ENCODE results near the gene PTCHD4. TPM values are rescaled to one million over a fixed set of nuclear protein-coding genes. Genes with fewer than 3 reads are reported as not detected.

PTCHD4 gene
- total and polyA plus RNA-seq, 10 donors: 0.02 to 0.33 (median 0.23) TPM; not detected in 6

GRCh38 chr6:48116699-48117645, 6.0 kb upstream of the PTCHD4 start:
- no peak for DNase-seq
- TF ChIP-seq POLR2AphosphoS5 (IDR thresholded peaks at IDR 0.05) (no peak), POLR2A (IDR thresholded peaks at IDR 0.05) (no peak)
- TF ChIP-seq, protein P1, sequence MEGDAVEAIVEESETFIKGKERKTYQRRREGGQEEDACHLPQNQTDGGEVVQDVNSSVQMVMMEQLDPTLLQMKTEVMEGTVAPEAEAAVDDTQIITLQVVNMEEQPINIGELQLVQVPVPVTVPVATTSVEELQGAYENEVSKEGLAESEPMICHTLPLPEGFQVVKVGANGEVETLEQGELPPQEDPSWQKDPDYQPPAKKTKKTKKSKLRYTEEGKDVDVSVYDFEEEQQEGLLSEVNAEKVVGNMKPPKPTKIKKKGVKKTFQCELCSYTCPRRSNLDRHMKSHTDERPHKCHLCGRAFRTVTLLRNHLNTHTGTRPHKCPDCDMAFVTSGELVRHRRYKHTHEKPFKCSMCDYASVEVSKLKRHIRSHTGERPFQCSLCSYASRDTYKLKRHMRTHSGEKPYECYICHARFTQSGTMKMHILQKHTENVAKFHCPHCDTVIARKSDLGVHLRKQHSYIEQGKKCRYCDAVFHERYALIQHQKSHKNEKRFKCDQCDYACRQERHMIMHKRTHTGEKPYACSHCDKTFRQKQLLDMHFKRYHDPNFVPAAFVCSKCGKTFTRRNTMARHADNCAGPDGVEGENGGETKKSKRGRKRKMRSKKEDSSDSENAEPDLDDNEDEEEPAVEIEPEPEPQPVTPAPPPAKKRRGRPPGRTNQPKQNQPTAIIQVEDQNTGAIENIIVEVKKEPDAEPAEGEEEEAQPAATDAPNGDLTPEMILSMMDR (IDR thresholded peaks at IDR 0.05 in 8 of 11, conservative IDR thresholded peaks at IDR 0.05 in 3 of 11): no peak
- Histone ChIP-seq H3K9me3 (no peaks in the 10 kb centered on the region), H3K36me3 (no peaks in the 10 kb centered on the region), H3K27ac (no peak overlapping the region), H3K4me1 (no peaks in the 10 kb centered on the region), H3K4me3 (no peak overlapping the region), H3K27me3 (replicated peaks in 1 of 7) (no peaks in the 10 kb centered on the region)
- intact Hi-C loops (cut with DNase I; ENCODE audit: low total_unique reads): no loop called here
- 79 to 87% (median 86%) methylated on average over 3 of the region's 3 CpGs for WGBS, 5 donors

DNA sequence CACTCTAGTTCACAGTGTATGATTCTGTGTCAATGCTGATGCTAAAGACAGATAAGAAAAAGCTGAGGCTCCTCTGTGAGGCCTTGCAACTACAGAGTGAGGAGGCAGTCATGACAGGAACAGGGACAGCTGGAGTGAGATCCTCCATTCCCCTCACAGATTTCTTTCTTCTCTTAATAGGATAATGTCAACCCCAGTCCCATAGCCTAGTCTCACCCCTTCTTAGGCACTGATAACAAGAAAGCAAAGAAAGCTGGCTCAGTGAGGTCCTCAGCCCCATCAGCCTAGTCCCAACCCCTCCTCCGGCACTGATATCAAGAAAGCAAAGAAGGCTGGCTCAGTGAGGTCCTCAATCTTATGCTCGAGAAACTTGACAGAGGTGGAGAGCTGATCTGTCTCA, 2.1 kb upstream of the PTCHD4 start:
- intact Hi-C loops (cut with DNase I; ENCODE audit: low total_unique reads): no loop called here
- no peak for DNase-seq
- no peak for TF ChIP-seq POLR2AphosphoS5 (IDR thresholded peaks at IDR 0.05)
- TF ChIP-seq, protein P1 (IDR thresholded peaks at IDR 0.05 in 8 of 11, conservative IDR thresholded peaks at IDR 0.05 in 3 of 11): no peak
- TF ChIP-seq POLR2A (IDR thresholded peaks at IDR 0.05): no peak
- H3K4me3 ChIP-seq: no peak overlapping the region
- H3K27me3 ChIP-seq (replicated peaks in 1 of 7): no peaks in the 10 kb centered on the region
- no peaks in the 10 kb centered on the region for H3K4me1 ChIP-seq
- H3K9me3 ChIP-seq: no peaks in the 10 kb centered on the region
- 88 to 98% (median 93%) methylated on average over 2 of the region's 2 CpGs for WGBS, 5 donors
- H3K27ac ChIP-seq: no peak overlapping the region
- H3K36me3 ChIP-seq: no peaks in the 10 kb centered on the region

GRCh38 chr6:48111575-48111974, 578 bp upstream of the PTCHD4 start:
- H3K9me3 ChIP-seq: peaks cover 0 to 2% (median 0%) of the 10 kb centered on the region in 8 donors
- H3K4me3 ChIP-seq: no peak overlapping the region
- no peaks in the 10 kb centered on the region for H3K4me1 ChIP-seq
- WGBS, 5 donors: 70 to 93% (median 79%) methylated on average over 1 of the region's 1 CpG
- H3K36me3 ChIP-seq: no peaks in the 10 kb centered on the region
- H3K27me3 ChIP-seq (replicated peaks in 1 of 7): no peaks in the 10 kb centered on the region
- no peak for DNase-seq
- intact Hi-C loops (cut with DNase I; ENCODE audit: low total_unique reads): no loop called here
- no peak overlapping the region for H3K27ac ChIP-seq
- TF ChIP-seq POLR2AphosphoS5 (IDR thresholded peaks at IDR 0.05) (no peak), POLR2A (IDR thresholded peaks at IDR 0.05) (no peak)
- TF ChIP-seq, protein P1 (IDR thresholded peaks at IDR 0.05 in 8 of 11, conservative IDR thresholded peaks at IDR 0.05 in 3 of 11): no peak

GRCh38 chr6:48110436-48111142, 408 bp downstream of the PTCHD4 start:
- Histone ChIP-seq H3K36me3 (no peaks in the 10 kb centered on the region), H3K27ac (no peak overlapping the region), H3K9me3 (peaks cover 0 to 4% (median 0%) of the 10 kb centered on the region in 8 donors), H3K4me1 (no peaks in the 10 kb centered on the region), H3K27me3 (replicated peaks in 1 of 7) (no peaks in the 10 kb centered on the region), H3K4me3 (no peak overlapping the region)
- WGBS, 5 donors: 89 to 100% (median 94%) methylated on average over 2 of the region's 2 CpGs
- no peak for DNase-seq
- intact Hi-C loops (cut with DNase I; ENCODE audit: low total_unique reads): no loop called here
- TF ChIP-seq POLR2AphosphoS5 (IDR thresholded peaks at IDR 0.05) (no peak), POLR2A (IDR thresholded peaks at IDR 0.05) (no peak)
- TF ChIP-seq, protein P1 (IDR thresholded peaks at IDR 0.05 in 8 of 11, conservative IDR thresholded peaks at IDR 0.05 in 3 of 11): no peak
